GM13976 (cell line): ENCODE results near the gene SWAP70.

Experiments used
- DNase-seq: peaks from one replicate; pipeline ENCODE4 v3.0.0; 2012; ENCODE audit warnings: low spot score
- in situ Hi-C: fragments of 300-500 bp; cut with MboI; formaldehyde crosslinking; loops from one replicate; pipeline ENCODE4 v1.12.0; 2022; ENCODE audit warnings: low sequenced_read_pairs, mixed read lengths, inconsistent platforms; ENCODE audit not compliant: unreplicated experiment
- TF ChIP-seq, protein P1 (sequence below): IDR thresholded peaks from 2 replicates; pipeline ENCODE4 v1.5.1; 2012; ENCODE audit warnings: borderline replicate concordance, mild to moderate bottlenecking; ENCODE audit not compliant: insufficient read depth; ENCODE audit errors: extremely low read depth, missing control alignments, control extremely low read depth

SWAP70 gene

GRCh38 chr11:9660886-9661285 lies 3.0 kb upstream of the SWAP70 start:
- in situ Hi-C loops: no loop called here
- TF ChIP-seq, protein P1, sequence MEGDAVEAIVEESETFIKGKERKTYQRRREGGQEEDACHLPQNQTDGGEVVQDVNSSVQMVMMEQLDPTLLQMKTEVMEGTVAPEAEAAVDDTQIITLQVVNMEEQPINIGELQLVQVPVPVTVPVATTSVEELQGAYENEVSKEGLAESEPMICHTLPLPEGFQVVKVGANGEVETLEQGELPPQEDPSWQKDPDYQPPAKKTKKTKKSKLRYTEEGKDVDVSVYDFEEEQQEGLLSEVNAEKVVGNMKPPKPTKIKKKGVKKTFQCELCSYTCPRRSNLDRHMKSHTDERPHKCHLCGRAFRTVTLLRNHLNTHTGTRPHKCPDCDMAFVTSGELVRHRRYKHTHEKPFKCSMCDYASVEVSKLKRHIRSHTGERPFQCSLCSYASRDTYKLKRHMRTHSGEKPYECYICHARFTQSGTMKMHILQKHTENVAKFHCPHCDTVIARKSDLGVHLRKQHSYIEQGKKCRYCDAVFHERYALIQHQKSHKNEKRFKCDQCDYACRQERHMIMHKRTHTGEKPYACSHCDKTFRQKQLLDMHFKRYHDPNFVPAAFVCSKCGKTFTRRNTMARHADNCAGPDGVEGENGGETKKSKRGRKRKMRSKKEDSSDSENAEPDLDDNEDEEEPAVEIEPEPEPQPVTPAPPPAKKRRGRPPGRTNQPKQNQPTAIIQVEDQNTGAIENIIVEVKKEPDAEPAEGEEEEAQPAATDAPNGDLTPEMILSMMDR: no peak
- DNase-seq: no peak

GRCh38 chr11:9662273-9662672 lies 1.6 kb upstream of the SWAP70 start:
- TF ChIP-seq, protein P1: no peak
- peak; percentile 39 for DNase-seq
- in situ Hi-C loops: no loop called here

- DNase-seq: peak; percentile 40
- in situ Hi-C loops: no loop called here
- TF ChIP-seq, protein P1: no peak
These were observed 647 bp downstream of the SWAP70 start for GRCh38 chr11:9664276-9665171.

DNA sequence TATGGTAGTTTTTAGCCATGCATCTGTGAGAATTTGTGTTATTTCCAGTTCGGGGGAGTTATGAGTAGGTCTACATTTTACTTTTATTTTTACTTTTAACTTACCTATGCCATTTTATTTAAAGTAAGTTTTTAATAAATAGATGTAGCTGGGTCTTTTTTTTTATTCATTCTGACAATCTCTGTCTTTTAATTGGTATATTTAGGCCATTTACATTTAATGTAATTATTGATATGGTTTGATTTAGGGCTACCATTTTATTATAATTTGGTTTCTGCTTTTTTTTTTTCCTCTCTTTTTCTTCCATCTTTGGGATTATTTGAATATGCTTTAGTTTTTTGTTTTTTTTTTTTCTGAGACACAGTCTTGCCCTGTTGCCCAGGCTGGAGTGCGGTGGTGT lies 1.9 kb downstream of the SWAP70 start:
- TF ChIP-seq, protein P1: no peak
- DNase-seq: no peak
- in situ Hi-C loops: no loop called here

- TF ChIP-seq, protein P1: no peak
- DNase-seq: no peak
- in situ Hi-C loops: no loop called here
These were observed 6.1 kb downstream of the SWAP70 start for GRCh38 chr11:9669954-9670353.

- no peak for DNase-seq
- TF ChIP-seq, protein P1: no peak
- in situ Hi-C loops: no loop called here
These were observed 8.5 kb downstream of the SWAP70 start for GRCh38 chr11:9672288-9672916.
